Measurements from ENCODE around the gene THAP4. TPM values are rescaled to one million over a fixed set of nuclear protein-coding genes. Genes with fewer than 3 reads are reported as not detected.

THAP4 gene
- total and polyA plus RNA-seq, 8 donors, result 22.4 to 42.9 (median 27.1) TPM

GRCh38 chr2:241555711-241556110 is 81.2 kb downstream of the THAP4 start:
- no peak for FAIRE-seq
- ATAC-seq, result no peak

GRCh38 chr2:241554610-241555322 is 82.2 kb downstream of the THAP4 start:
- Histone ChIP-seq H3K9me3 (no peaks in the 10 kb centered on the region), H3K4me1 (peaks cover 0 to 3% (median 0%) of the 10 kb centered on the region in 3 donors), H3K27ac (no peak overlapping the region), H3K36me3 (no peaks in the 10 kb centered on the region), H3K4me3 (no peak overlapping the region), H3K27me3 (no peaks in the 10 kb centered on the region)
- FAIRE-seq (no peak), DNase-seq (no peak), ATAC-seq (no peak)
- intact Hi-C loops (cut with DNase I), result no loop called here
- TF ChIP-seq CTCF (IDR thresholded peaks at IDR 0.05), result no peak
- WGBS, 2 donors, result 79 to 90% methylated on average over 7 of the region's 7 CpGs

More at GRCh38 chr2:241555711-241556110, 81.2 kb downstream of the THAP4 start:
- Histone ChIP-seq H3K27ac (no peak overlapping the region), H3K27me3 (no peaks in the 10 kb centered on the region), H3K4me3 (no peak overlapping the region), H3K36me3 (no peaks in the 10 kb centered on the region), H3K4me1 (peaks cover 0 to 10% (median 8%) of the 10 kb centered on the region in 3 donors), H3K9me3 (no peaks in the 10 kb centered on the region)
- intact Hi-C loops (cut with DNase I), result no loop called here
- peak in 1 of 6 donors; percentile 3 for DNase-seq
- 59 to 62% methylated on average over 3 of the region's 3 CpGs for WGBS, 2 donors
- TF ChIP-seq CTCF (IDR thresholded peaks at IDR 0.05), result no peak

- Histone ChIP-seq H3K36me3 (no peaks in the 10 kb centered on the region), H3K27me3 (no peaks in the 10 kb centered on the region), H3K27ac (no peak overlapping the region), H3K4me3 (no peak overlapping the region), H3K9me3 (no peaks in the 10 kb centered on the region), H3K4me1 (peaks cover 0 to 3% (median 0%) of the 10 kb centered on the region in 3 donors)
- TF ChIP-seq CTCF (IDR thresholded peaks at IDR 0.05), result no peak
- DNase-seq (no peak), ATAC-seq (no peak), FAIRE-seq (no peak)
- 62 to 69% methylated on average over 6 of the region's 6 CpGs for WGBS, 2 donors
- intact Hi-C loops (cut with DNase I), result no loop called here
Observed at GRCh38 chr2:241553981-241554380, 83.0 kb downstream of the THAP4 start.

GRCh38 chr2:241553512-241553830 is 83.5 kb downstream of the THAP4 start:
- TF ChIP-seq CTCF (IDR thresholded peaks at IDR 0.05), result no peak
- H3K27me3 ChIP-seq, result no peaks in the 10 kb centered on the region
- no peaks in the 10 kb centered on the region for H3K9me3 ChIP-seq
- DNase-seq, result no peak
- 82 to 86% methylated on average over 12 of the region's 12 CpGs for WGBS, 2 donors
- H3K4me1 ChIP-seq, result peaks cover 0 to 3% (median 0%) of the 10 kb centered on the region in 3 donors
- intact Hi-C loops (cut with DNase I), result no loop called here
- H3K36me3 ChIP-seq, result no peaks in the 10 kb centered on the region
- FAIRE-seq, result no peak
- no peak for ATAC-seq
- H3K4me3 ChIP-seq, result no peak overlapping the region
- no peak overlapping the region for H3K27ac ChIP-seq

GRCh38 chr2:241551998-241552737 is 84.8 kb downstream of the THAP4 start:
- H3K27ac ChIP-seq, result no peak overlapping the region
- WGBS, 2 donors, result 79 to 84% methylated on average over 32 to 33 of the region's 33 CpGs
- H3K27me3 ChIP-seq, result no peaks in the 10 kb centered on the region
- H3K4me1 ChIP-seq, result no peaks in the 10 kb centered on the region
- no peak for ATAC-seq
- no peaks in the 10 kb centered on the region for H3K36me3 ChIP-seq
- FAIRE-seq, result no peak
- DNase-seq, result no peak
- TF ChIP-seq CTCF (IDR thresholded peaks at IDR 0.05), result no peak
- no peak overlapping the region for H3K4me3 ChIP-seq
- intact Hi-C loops (cut with DNase I), result no loop called here
- no peaks in the 10 kb centered on the region for H3K9me3 ChIP-seq
